GM18517 (cell line): ENCODE results near the gene PKP1.

Experiments
- ATAC-seq: cut with Tn5 transposase; IDR thresholded peaks from one replicate; pipeline ENCODE4 v1.9.1; 2021; ENCODE audit warnings: mild to moderate bottlenecking, moderate library complexity; ENCODE audit not compliant: unreplicated experiment

The PKP1 gene

DNA sequence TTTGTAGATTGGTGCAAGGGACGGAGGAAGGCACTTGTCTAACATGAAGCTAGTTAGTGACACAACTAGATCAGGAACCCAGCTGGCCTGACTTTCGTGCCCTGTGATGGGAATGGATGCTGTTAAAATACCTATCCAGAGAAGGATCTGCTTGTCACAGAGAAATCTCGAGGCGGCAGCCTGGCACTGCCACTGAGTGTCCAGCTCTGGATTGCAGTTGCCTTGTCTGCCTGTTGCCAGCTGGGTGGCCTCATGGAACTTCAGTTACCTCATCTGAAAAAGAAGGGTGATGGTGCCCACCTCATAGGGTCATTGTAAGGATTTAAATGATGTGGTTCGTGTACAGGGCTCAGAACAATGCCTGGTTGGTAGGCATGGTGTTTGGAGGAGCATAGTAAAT lies 2.4 kb upstream of the PKP1 start:
- ATAC-seq: no peak

DNA sequence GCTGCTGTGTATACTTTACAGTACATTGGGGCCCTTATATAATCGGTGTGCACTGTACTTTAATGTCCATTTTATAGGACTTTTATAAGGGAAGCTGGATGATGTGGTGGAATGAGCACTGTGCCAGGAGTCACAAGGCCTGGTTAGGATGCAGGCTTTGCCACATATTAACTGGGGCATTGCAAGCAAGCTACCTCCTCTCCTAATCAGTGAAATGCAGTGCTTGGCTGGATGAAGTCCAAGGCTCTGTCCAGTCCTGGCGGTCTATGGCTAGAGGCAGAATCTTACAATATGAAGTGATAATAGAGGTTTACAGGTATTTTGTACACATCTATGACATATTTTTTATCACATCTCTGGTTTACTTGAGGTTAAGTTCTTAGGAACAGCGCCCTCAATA lies 1.7 kb upstream of the PKP1 start:
- no peak for ATAC-seq

DNA sequence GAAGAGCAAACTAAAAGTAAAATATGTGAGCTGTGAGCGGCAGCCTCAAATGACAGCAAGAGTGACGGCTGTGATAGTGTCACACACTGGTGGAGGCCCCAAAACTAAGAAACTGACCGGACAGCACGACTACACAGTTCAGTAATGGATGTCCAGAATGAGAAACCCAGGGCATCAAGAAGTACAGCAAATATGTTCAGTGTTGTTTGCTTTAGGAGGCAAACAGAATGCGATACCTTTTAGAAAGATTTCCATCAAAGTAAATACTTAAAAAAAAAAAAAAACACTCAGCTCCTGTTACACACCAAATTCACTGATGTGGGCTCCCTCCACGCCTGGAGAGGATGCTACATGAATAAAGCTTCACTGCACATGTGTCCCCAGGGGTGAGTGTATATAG lies 1.1 kb upstream of the PKP1 start:
- ATAC-seq: no peak

DNA sequence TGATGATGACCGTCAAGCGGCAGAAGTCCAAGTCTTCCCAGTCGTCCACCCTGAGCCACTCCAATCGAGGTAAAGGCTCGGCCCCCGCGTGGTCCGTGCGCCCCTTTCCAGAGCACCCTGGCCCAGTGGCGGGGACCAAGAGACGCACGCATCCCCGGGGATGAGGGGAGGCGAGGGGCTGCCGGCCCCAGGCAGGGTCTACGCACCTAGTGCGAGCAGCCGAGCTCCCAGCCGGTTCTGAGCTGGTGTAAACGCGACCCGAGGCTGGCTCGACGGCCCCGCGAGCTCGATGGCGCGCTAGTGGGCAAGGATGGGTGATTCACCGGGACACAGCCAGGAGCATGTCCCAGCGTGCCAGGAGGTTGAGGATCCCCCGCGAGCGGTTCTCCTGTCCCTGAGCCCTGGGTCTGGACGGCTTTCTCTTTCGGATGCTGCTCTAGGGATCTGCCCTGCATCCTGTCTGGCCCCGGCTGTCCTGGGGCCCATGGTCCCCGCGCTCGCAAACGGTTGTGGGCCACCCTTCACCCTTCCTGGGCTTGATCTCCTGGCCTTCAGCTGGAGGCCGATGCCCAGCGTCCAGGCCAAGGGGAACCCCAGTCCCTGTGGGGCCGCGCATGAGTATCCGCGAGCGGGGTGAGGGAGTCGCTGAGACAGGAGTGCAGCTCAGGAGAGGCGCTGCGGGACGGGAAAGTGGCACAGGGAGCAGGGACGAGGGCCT lies 689 bp downstream of the PKP1 start:
- ATAC-seq: no peak

DNA sequence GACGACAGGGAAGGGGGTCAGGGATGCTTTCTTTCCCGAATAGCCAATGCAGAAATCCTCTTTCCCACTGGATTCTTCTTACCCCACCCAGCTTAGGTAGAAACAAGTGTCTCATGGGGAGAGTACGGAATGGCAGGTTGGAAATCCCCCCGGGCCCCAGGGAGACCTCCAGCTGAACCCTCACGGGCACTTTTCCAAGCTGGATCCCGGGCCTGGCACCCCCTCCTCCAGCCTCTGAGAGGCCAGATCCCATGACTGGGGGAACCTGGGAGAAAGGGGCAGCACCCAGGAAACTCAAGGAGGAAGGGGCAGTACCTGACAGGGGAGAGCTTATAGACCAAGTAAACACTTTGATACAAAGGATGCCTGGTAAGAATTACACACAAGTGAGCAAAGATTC lies 1.3 kb downstream of the PKP1 start:
- ATAC-seq: no peak

- no peak for ATAC-seq
Measured at GRCh38 chr1:201285846-201286245, 2.5 kb downstream of the PKP1 start.

DNA sequence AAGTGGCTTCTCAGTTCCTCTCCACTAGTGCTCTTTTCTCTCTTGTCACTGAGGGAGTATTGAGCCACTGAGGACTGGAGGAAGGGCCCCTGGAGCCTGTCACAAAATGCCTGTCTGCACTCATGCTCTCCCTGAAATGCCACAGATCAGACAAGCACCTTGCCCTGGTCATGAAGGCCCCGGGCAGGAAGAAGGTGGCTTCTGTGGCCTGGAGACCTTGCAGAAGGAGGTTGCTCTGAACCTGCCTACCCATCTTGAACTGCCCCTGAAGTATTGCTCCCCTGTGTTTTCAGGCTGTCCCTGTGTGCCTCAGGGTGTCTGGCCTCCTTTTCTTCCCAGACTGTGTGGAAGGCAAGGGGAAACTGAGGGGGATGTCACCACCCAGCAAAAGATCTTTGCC lies 3.1 kb downstream of the PKP1 start:
- no peak for ATAC-seq

- no peak for ATAC-seq
Measured at GRCh38 chr1:201288007-201288406, 4.7 kb downstream of the PKP1 start.

DNA sequence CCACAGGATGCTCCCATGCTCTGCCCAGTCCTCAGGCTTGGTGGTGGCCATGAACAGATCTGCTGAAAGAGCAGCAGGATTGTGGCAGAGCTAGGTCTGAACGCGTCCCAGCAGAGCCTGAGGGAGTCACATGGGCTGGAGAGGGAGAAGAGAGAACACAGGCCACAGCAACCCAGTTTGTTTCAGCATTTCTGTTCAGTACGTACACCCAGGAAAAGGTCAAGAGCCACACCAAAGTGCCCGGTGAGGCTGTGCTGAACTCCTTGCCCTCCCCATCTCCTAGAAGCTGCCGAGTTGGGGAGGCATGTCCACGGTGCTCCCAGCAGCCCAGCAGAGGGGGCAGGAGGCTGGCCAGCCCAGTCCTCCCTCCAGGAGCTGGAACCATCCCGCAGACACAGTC lies 5.5 kb downstream of the PKP1 start:
- ATAC-seq: no peak

- no peak for ATAC-seq
Measured at GRCh38 chr1:201290551-201290950, 7.2 kb downstream of the PKP1 start.

GRCh38 chr1:201291916-201292315 lies 8.6 kb downstream of the PKP1 start:
- no peak for ATAC-seq

- ATAC-seq: no peak
Measured at GRCh38 chr1:201294876-201295275, 11.6 kb downstream of the PKP1 start.

DNA sequence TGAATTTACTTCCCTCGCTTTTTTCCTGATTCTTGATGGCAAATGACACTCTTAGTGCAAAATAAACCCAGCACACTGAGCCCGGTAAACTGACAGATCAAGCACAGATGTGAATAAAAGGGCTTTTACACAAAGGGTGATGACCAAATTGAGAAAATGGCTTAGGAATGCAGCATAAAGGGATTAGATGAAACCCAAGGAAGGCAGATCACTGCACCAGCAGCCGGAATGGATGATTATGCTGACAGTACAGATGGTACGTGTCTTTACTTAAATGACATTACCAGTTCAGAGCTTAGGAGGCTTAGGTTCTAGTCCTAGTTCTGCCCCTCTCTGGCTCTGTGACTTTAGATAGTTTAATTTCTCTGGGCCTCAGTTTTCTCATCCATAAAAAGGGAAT lies 12.0 kb downstream of the PKP1 start:
- ATAC-seq: no peak

GRCh38 chr1:201295861-201296260 lies 12.6 kb downstream of the PKP1 start:
- ATAC-seq: no peak

- no peak for ATAC-seq
Measured at GRCh38 chr1:201296352-201296751, 13.0 kb downstream of the PKP1 start.

- ATAC-seq: no peak
Measured at GRCh38 chr1:201298396-201299381, 15.4 kb downstream of the PKP1 start.

DNA sequence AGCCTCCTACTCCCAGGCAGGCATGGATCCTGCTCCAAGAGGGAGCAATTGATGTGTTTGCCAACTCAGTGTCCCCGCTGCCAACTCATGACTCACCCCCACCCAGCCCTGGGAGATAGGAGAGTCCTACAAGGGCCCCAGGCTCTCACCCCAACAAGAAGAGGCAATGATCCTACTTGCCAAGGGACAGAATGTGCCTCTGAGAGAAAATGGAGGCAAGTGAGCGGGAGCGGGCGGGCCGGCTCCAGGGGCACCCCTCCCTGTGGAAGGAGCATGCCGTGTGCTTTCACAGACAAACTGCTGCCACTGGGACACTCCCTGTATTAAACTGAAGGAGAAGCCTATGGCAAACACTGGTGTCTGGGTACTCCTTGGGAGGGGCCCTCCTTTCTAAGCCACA lies 16.7 kb downstream of the PKP1 start:
- ATAC-seq: no peak

GRCh38 chr1:201300641-201301040 lies 17.3 kb downstream of the PKP1 start:
- ATAC-seq: no peak

GRCh38 chr1:201302163-201303152 lies 19.2 kb downstream of the PKP1 start:
- ATAC-seq: no peak

GRCh38 chr1:201304126-201304525 lies 20.8 kb downstream of the PKP1 start:
- ATAC-seq: no peak

DNA sequence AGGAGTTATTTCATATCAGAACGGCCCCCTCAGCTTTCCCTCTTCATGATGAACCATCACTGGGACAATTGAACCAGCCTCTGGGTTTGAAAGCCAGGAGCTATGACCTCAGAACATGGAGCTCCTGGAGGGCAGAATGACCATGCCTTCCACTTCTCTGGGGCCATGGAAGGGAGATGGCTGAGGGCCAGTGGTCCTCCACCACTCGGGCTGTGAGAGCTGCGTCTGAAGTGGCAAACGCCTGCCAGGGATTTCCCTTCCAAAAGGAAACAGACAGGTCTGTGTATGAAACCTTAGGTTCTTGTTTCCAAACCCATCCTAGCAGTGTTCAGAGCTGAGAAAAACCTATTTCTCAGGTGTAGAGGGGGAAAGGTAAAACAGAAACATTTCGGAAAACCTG lies 22.5 kb downstream of the PKP1 start:
- ATAC-seq: no peak
